ENCODE measurements around the gene DBH. TPM values are rescaled to one million over a fixed set of nuclear protein-coding genes. Genes with fewer than 3 reads are reported as not detected.

The DBH gene
- total RNA-seq, 1 donor from 2014 or later: not detected

GRCh38 chr9:133627341-133627740 is 8.8 kb upstream of the DBH start:
- ATAC-seq: no peak

GRCh38 chr9:133628766-133629165 is 7.4 kb upstream of the DBH start:
- no peak for ATAC-seq

GRCh38 chr9:133629221-133630110 is 6.7 kb upstream of the DBH start:
- ATAC-seq: no peak

GRCh38 chr9:133631111-133631510 is 5.1 kb upstream of the DBH start:
- ATAC-seq: no peak

- no peak for ATAC-seq
Measured at GRCh38 chr9:133632806-133633680, 3.1 kb upstream of the DBH start.

- no peak for ATAC-seq
Measured at GRCh38 chr9:133633681-133634080, 2.5 kb upstream of the DBH start.

- no peak for ATAC-seq
Measured at GRCh38 chr9:133634081-133634691, 2.0 kb upstream of the DBH start.

- no peak for ATAC-seq
Measured at GRCh38 chr9:133635098-133635497, 1.1 kb upstream of the DBH start.

GRCh38 chr9:133636902-133637301 is 739 bp downstream of the DBH start:
- no peak for ATAC-seq

- ATAC-seq: no peak
Measured at GRCh38 chr9:133637451-133638055, 1.4 kb downstream of the DBH start.

GRCh38 chr9:133638076-133638475 is 1.9 kb downstream of the DBH start:
- ATAC-seq: no peak

- ATAC-seq: no peak
Measured at GRCh38 chr9:133638711-133639110, 2.5 kb downstream of the DBH start.

- ATAC-seq: no peak
Measured at GRCh38 chr9:133639613-133640012, 3.5 kb downstream of the DBH start.

GRCh38 chr9:133640160-133640559 is 4.0 kb downstream of the DBH start:
- ATAC-seq: no peak

GRCh38 chr9:133640580-133641395 is 4.6 kb downstream of the DBH start:
- no peak for ATAC-seq

GRCh38 chr9:133641396-133641655 is 5.2 kb downstream of the DBH start:
- ATAC-seq: no peak

- ATAC-seq: no peak
Measured at GRCh38 chr9:133641861-133642595, 5.9 kb downstream of the DBH start.

GRCh38 chr9:133642708-133643361 is 6.7 kb downstream of the DBH start:
- ATAC-seq: no peak

- ATAC-seq: no peak
Measured at GRCh38 chr9:133643362-133643755, 7.2 kb downstream of the DBH start.

GRCh38 chr9:133643978-133644760 is 8.0 kb downstream of the DBH start:
- ATAC-seq: no peak

All from esophagus mucosa (tissue), 1 donor.